Retina (tissue), 1 donor: ENCODE measurements around the gene B3GALT4.
A peak's percentile ranks its signal among the peaks of the same experiment; 100 is the strongest.
"Not testable (repeated sequence)": the region's sequence is repeated elsewhere in the genome, so short reads cannot be mapped to it uniquely, and the experiment has no call there.

Experiments used
- DNase-seq: peaks from one replicate; pipeline ENCODE4 v3.0.0-alpha.2; 2016

B3GALT4 gene, protein sequence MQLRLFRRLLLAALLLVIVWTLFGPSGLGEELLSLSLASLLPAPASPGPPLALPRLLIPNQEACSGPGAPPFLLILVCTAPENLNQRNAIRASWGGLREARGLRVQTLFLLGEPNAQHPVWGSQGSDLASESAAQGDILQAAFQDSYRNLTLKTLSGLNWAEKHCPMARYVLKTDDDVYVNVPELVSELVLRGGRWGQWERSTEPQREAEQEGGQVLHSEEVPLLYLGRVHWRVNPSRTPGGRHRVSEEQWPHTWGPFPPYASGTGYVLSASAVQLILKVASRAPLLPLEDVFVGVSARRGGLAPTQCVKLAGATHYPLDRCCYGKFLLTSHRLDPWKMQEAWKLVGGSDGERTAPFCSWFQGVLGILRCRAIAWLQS

GRCh38 chr6:33276864-33277662, at the start of gene B3GALT4:
TSS of gene B3GALT4 (plus strand) at chr6:33277123. CDS start at chr6:33277420, 297 bp downstream.
- DNase-seq, result peak; percentile 92

DNA sequence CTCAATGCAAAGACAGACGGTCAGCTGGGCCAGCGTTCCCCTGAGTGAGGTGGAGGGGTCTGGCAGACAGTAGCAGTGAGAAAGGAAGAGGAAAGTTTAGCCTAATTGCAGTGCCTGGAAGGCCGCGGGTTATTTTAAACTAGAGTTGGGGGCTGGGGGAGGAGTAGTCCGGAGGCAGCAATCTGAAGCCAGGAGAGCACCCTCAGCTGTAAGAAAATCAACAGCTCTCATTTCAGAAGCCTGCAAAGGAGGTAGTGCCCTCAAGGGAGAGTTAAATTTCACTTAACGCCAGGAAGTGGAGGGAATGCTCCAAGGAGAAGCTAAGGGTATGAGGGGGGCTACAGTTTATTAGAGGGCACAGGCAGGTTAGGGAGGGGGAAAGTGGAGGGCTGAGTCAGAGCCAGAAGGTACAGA, 41.7 kb upstream of the B3GALT4 start:
- no peak for DNase-seq

- DNase-seq, result no peak
Observed at GRCh38 chr6:33236328-33236727, 40.6 kb upstream of the B3GALT4 start.

DNA sequence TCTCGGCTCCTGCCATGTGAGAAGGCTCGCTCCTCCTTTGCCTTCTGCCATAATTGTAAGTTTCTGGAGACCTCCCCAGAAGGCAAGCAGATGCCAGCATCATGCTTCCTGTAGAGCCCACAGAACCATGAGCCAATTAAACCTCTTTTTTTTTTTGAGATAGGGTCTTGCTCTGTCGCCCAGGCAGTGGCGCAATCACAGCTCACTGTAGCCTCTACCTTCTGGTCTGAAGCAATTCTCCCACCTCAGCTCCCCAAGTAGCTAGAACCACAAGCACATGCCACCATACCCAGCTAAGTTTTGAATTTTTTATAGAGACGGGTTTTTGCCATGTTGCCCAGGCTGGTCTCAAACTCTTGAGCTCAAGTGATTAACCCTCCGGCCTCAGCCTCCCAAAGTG, 40.1 kb upstream of the B3GALT4 start:
- DNase-seq, result no peak

DNA sequence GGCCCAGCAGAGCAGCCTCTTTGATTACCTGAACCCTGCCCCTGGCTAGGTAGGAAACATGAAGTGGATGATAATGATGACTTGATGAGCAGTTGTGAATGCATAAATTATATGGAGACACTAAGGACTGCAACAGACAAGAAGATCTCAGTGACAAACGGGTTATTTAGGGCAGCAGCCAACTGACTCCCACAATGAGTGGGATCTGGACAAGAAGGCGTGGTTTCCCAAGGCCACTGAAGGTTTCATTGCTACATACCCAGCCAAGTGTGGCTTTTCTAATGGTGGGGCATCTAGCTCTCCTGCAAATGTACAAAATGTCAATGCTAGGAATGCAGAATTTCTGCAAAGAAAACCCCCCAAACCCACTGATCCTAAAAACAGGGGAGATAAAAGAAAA, 39.2 kb upstream of the B3GALT4 start:
- DNase-seq, result no peak

DNA sequence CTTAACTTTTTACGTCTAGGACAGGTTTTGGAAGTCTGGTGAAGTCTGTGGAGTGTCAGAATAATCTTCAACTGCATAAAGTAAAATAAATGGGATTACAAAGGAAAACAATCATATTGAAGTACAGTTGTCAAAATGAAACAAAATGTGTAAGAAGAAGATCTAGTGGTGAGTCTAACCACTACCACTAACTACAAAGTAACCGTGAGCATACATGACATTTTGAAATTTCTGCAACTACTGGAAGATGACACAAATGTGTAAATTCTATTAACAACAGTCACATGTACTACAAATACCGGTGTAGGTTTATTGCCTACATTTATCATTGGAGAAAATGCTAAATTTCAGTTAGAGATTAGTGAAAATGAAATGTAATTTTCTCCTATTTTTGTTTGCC, 35.0 kb upstream of the B3GALT4 start:
- DNase-seq, result no peak

DNA sequence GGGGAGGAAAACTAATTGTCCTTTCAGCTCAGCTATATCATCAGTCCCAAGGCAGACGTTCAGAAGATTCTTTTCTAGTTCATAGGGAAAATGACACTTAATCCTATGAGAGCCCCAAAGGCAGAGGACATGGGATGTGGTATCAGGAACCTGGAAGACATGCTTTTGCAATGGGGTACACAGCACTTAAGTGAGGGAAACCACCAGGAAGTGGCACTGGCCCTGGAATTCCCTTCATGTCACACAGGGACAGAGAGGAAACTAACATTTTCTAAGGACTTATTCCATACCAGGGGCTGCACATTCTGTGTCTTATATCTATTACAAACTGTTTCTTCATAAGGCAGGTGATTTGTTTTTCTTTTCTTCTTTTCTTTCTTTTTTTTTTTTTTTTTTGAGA, 33.4 kb upstream of the B3GALT4 start:
- DNase-seq, result no peak

- peak; percentile 94 for DNase-seq
Observed at GRCh38 chr6:33247977-33248642, 28.8 kb upstream of the B3GALT4 start.

- no peak for DNase-seq
Observed at GRCh38 chr6:33248643-33248931, 28.3 kb upstream of the B3GALT4 start.

GRCh38 chr6:33248932-33249731, 27.8 kb upstream of the B3GALT4 start:
- DNase-seq, result peak; percentile 96

DNA sequence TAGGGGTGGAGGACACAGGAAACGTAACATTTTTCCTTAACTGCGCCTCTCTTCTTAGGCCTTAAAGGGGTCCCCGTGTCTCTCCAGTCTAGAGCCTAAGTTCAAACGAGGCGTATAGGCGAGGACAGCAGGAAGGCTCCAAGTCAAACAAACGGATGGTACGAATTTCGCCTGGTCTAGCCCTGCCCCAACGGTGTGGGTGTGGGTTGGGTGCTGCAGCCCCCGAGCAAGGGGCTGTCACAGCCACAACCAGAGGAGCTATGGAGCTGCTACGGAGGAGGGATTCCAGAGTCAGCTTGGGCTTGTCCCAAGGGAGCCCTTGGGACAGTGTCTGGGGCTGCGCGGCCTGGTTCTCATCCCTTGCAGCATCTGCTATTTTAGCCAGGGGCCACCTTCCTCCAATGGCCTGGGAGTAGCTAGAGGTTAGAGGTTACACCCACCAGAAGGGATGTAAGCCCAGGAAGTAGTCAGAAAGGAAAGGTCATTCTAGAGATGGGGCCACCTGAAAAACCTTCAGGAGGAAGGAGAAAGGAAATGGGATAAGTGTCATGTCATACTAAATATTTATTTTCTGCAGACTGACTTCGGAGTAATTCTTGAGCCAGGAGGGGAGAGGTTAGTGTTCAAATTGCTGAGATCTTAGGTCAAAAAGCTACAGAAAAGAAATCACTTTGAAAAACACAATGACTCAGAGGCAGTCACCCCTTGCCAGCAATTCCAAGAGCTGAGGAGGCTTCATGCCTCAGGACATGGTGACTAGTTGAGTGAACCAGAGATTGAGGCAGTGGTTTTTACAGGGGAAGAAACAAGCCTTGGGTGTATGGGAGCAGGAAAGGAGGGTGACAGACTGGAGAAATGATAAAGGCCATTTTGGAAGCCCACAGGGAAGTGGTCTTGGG, 26.9 kb upstream of the B3GALT4 start:
- no peak for DNase-seq

DNA sequence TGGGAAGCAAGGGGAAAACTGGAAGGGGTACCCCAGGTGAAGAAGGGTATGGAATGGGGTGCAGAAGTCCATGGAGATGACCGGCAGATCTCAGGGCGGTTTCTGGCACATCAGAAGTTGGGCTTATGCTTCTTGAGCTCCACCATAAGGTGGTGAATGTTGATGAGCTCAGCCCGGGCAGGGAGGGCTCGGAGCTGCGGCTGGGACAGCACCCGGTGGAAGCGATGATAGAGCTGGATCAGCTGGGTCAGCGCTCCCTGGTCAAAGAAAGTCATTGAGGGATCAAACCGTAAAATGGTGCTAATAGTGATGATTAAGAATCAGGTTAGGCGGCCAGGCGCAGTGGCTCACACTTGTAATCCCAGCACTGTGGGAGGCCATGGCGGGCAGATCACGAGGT, 26.2 kb upstream of the B3GALT4 start:
- DNase-seq, result no peak

DNA sequence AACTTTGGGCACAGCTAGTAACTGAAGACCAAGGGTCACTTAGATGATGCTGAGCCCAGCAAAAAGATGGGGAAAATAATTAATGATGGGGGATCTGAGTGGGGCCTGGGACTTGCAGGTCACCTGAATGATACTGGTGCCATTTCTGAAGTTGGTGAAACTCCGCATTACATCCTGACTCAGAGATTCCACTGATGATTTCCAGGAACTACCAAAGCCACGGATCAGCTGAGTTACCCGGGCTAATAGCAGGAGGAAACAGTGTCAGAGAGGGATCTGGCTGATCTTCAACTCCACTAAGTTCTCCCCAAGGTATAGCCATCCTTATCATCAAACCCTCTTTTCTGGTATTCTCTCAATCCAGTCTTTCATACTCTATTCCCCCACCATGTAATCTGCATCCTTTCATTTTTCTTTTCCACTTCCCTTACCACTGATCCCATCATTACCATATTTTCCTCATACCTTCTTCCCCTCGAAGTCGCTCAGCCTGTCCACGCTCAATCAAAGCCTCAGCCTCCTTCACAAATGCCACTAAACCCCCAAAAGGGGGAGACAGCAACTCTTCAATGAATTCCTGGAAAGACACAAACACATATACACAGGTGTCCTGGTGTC, 25.4 kb upstream of the B3GALT4 start:
- no peak for DNase-seq

DNA sequence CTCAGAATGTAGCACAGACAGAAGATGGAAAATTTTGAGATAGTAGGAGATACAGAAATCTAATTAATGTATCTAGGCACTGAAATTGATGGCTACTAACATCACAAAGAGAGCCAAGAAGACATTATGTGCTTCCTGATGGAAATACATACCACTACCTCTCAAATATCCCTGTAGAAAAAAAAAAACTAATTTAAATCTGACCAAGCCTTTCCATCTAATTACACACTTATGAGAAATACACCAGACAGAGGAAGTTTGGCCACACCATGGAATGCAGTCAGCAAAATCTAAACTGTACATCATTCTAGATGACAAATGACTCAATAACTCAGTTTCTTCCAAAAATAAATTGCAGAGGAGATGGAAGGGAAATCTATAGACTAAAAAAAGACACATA, 24.2 kb upstream of the B3GALT4 start:
- no peak for DNase-seq

GRCh38 chr6:33254591-33254990, 22.3 kb upstream of the B3GALT4 start:
- no peak for DNase-seq

DNA sequence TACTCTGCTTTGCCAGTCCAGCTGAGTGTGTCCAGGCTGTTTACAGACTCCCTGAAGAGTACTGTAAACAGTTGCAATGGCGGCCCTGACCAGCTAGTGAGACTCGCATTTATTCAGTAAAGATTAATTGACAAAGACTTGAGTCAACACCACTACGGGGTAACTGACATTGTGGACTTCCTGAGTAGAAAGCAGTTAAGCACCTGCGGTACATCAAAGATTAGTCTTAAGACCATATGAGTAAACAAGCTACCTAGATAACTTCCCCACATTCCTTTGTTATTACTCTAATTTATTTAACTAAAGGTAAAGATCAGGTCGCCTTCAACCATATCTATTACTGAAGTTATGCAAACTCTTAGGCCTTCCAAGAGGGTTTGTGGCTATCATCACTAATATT, 17.9 kb upstream of the B3GALT4 start:
- DNase-seq, result no peak

- not testable (repeated sequence) for DNase-seq
Observed at GRCh38 chr6:33262490-33262889, 14.4 kb upstream of the B3GALT4 start.

DNA sequence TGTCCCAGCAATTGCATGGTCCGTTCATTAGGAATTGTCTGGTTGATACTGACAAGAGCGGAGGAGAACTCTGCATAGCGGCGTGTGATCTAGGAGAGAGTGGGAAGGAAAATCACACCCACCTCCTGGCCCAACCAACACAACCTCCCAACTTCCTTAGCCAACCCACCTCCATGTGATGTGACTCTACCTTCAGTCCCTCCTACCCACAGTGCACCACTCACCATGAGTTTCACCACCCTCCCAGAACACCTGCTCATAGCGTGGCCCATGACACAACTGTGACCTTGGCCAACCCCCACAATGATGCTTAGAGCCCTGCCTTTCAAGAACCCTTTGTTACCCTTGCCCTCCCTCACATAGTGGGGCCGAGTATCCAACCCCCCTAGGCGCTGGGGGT, 12.9 kb upstream of the B3GALT4 start:
- DNase-seq, result no peak

- DNase-seq, result no peak
Observed at GRCh38 chr6:33271117-33271467, 5.8 kb upstream of the B3GALT4 start.

DNA sequence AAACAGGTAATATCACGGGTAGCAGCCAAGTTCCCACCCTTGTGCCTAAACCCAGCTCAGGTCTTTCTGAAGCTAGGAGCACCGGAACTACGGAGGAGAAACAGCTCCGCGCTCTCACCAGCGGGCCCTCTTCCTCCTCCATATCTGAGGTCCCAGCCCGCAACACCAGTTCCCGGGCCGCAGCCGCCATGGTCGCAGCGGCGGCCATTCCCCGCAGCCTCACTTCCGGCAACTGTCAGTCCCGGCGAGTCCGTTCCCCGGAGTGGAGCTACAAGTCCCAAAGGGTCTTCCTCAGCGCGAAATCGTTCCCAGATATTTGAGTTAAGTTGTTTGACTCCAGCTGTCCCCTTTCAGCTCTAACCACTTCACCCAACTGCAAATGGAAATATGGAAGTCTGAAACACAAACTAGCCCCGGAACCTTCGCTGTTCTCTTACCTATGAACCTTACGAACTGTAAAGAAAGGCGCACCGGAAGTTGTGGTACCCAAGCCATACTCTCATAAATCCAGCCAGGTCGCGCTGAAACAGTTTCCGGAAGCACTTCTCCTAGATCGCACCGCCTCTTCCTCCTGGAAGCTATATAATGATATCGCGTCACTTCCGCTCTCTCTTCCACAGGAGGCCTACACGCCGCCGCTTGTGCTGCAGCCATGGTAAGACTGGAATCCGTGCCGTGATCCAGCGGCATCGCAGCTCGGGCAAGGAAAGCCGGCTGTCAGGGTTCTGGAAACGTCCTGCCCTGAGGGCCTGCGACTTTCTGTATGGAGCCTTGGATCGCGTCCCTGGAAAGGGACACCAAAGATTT, 5.3 kb upstream of the B3GALT4 start, which contains the start of the genes RPS18 and VPS52:
TSS of gene RPS18 (plus strand) at position 608 of the 807 bp plus-strand sequence. CDS start at position 653, 45 bp downstream.
TSS of gene VPS52 (minus strand) at position 409 of the 807 bp plus-strand sequence. CDS start at position 208, 201 bp downstream.
- peak; percentile 97 for DNase-seq
